Osteocyte (in vitro differentiated cells): ENCODE data around the gene TNFAIP8L3. TPM values are rescaled to one million over a fixed set of nuclear protein-coding genes. Genes with fewer than 3 reads are reported as not detected.
A peak's percentile ranks its signal among the peaks of the same experiment; 100 is the strongest.
"Not testable (repeated sequence)": the region's sequence is repeated elsewhere in the genome, so short reads cannot be mapped to it uniquely, and the experiment has no call there.

Experiments
- DNase-seq: peaks from one replicate; pipeline ENCODE4 v3.0.0; 2021; ENCODE audit warnings: mixed read lengths; ENCODE audit not compliant: unreplicated experiment; ENCODE audit errors: extremely low spot score
- H3K27ac Mint-ChIP-seq: one replicate; pipeline ENCODE4 v1.8.0; 2021; ENCODE audit warnings: mild to moderate bottlenecking, mixed read lengths; ENCODE audit not compliant: unreplicated experiment
- H3K27me3 Mint-ChIP-seq: one replicate; pipeline ENCODE4 v1.8.0; 2021; ENCODE audit warnings: mixed read lengths; ENCODE audit not compliant: unreplicated experiment
- H3K36me3 Mint-ChIP-seq: one replicate; pipeline ENCODE4 v1.8.0; 2021; ENCODE audit warnings: mixed read lengths; ENCODE audit not compliant: unreplicated experiment
- H3K4me1 Mint-ChIP-seq: one replicate; pipeline ENCODE4 v1.8.0; 2021; ENCODE audit warnings: mixed read lengths; ENCODE audit not compliant: unreplicated experiment
- H3K4me3 Mint-ChIP-seq: one replicate; pipeline ENCODE4 v1.8.0; 2021; ENCODE audit warnings: mild to moderate bottlenecking, moderate library complexity, mixed read lengths; ENCODE audit not compliant: unreplicated experiment
- H3K9me3 Mint-ChIP-seq: one replicate; pipeline ENCODE4 v1.8.0; 2021; ENCODE audit warnings: mixed read lengths; ENCODE audit not compliant: unreplicated experiment
- CTCF ChIP-seq: fragments of 200-600 bp; sonication (generic); IDR thresholded peaks from 2 replicates; pipeline ENCODE4 v1.5.0; 2021; ENCODE audit warnings: antibody characterized with exemption, mild to moderate bottlenecking, moderate library complexity
- total RNA-seq: library from RNA; stranded (reverse); gene quantifications from 2 replicates; pipeline ENCODE4 v1.2.1, GENCODE V29; 2021

The TNFAIP8L3 gene
- total RNA-seq, 1 donor from 2014 or later, result 0.35 TPM

- TF ChIP-seq CTCF, result no peak
- no peak overlapping the region for H3K4me3 Mint-ChIP-seq
- no peaks in the 10 kb centered on the region for H3K9me3 Mint-ChIP-seq
These were observed 37.0 kb upstream of the TNFAIP8L3 start for GRCh38 chr15:51131596-51132290.

GRCh38 chr15:51130344-51130743, 35.6 kb upstream of the TNFAIP8L3 start:
- Mint-ChIP-seq H3K27me3 (peaks cover 4% of the 10 kb centered on the region), H3K9me3 (peaks cover 5% of the 10 kb centered on the region), H3K36me3 (no peaks in the 10 kb centered on the region), H3K27ac (no peak overlapping the region), H3K4me3 (no peak overlapping the region), H3K4me1 (peaks cover 37% of the 10 kb centered on the region)
- no peak for TF ChIP-seq CTCF
- DNase-seq, result no peak

More at GRCh38 chr15:51131596-51132290, 37.0 kb upstream of the TNFAIP8L3 start:
- Mint-ChIP-seq H3K27me3 (peaks cover 1% of the 10 kb centered on the region), H3K27ac (peak overlapping the region; percentile 95), H3K36me3 (no peaks in the 10 kb centered on the region), H3K4me1 (peaks cover 37% of the 10 kb centered on the region)
- no peak for DNase-seq

GRCh38 chr15:51129535-51130188, 35.0 kb upstream of the TNFAIP8L3 start:
- Mint-ChIP-seq H3K36me3 (no peaks in the 10 kb centered on the region), H3K4me1 (peaks cover 37% of the 10 kb centered on the region), H3K9me3 (peaks cover 5% of the 10 kb centered on the region), H3K27ac (no peak overlapping the region), H3K27me3 (peaks cover 4% of the 10 kb centered on the region), H3K4me3 (no peak overlapping the region)
- no peak for TF ChIP-seq CTCF
- no peak for DNase-seq

GRCh38 chr15:51128701-51129100, 34.0 kb upstream of the TNFAIP8L3 start:
- no peak for TF ChIP-seq CTCF
- no peak overlapping the region for H3K4me3 Mint-ChIP-seq
- no peak for DNase-seq
- peaks cover 33% of the 10 kb centered on the region for H3K4me1 Mint-ChIP-seq
- no peak overlapping the region for H3K27ac Mint-ChIP-seq
- H3K9me3 Mint-ChIP-seq, result peaks cover 10% of the 10 kb centered on the region
- peaks cover 4% of the 10 kb centered on the region for H3K27me3 Mint-ChIP-seq
- H3K36me3 Mint-ChIP-seq, result no peaks in the 10 kb centered on the region

- TF ChIP-seq CTCF, result no peak
- H3K27ac Mint-ChIP-seq, result no peak overlapping the region
- H3K4me1 Mint-ChIP-seq, result peaks cover 15% of the 10 kb centered on the region
- no peak for DNase-seq
- H3K27me3 Mint-ChIP-seq, result peaks cover 4% of the 10 kb centered on the region
- H3K4me3 Mint-ChIP-seq, result no peak overlapping the region
- peaks cover 12% of the 10 kb centered on the region for H3K9me3 Mint-ChIP-seq
- H3K36me3 Mint-ChIP-seq, result no peaks in the 10 kb centered on the region
These were observed 32.1 kb upstream of the TNFAIP8L3 start for GRCh38 chr15:51126842-51127241.

GRCh38 chr15:51123002-51123401, 28.3 kb upstream of the TNFAIP8L3 start:
- Mint-ChIP-seq H3K9me3 (peaks cover 14% of the 10 kb centered on the region), H3K4me1 (peaks cover 10% of the 10 kb centered on the region)
- not testable (repeated sequence) for H3K4me3 Mint-ChIP-seq, H3K27ac Mint-ChIP-seq, H3K27me3 Mint-ChIP-seq, DNase-seq, H3K36me3 Mint-ChIP-seq
